HG02610 (cell line): Measurements from ENCODE around the gene PRIMPOL.
"Not testable (repeated sequence)": the region's sequence is repeated elsewhere in the genome, so short reads cannot be mapped to it uniquely, and the experiment has no call there.

Experiments
- ATAC-seq: cut with Tn5 transposase; IDR thresholded peaks from one replicate; pipeline ENCODE4 v1.9.1; 2021; ENCODE audit warnings: mild to moderate bottlenecking, moderate library complexity; ENCODE audit not compliant: unreplicated experiment

Gene PRIMPOL

DNA sequence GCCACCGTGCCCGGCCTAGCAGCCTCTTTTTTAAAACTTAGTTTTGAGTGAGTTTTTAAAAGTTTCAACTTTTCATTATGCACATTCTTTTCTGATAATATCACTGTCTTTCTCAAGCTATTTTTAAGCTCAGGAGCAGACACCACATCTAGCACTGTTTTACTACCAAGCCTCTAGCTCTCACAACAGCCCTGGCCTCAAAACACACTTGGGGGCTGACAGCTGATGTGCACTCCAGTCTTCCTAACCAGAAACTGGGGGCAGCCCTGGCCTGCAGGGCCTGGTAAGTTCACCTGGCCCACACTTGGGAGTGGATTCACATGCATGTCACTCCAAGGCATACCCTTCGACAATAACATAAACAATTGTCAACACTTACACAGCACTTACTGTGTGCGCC is 50.4 kb downstream of the PRIMPOL start:
- ATAC-seq, result no peak

DNA sequence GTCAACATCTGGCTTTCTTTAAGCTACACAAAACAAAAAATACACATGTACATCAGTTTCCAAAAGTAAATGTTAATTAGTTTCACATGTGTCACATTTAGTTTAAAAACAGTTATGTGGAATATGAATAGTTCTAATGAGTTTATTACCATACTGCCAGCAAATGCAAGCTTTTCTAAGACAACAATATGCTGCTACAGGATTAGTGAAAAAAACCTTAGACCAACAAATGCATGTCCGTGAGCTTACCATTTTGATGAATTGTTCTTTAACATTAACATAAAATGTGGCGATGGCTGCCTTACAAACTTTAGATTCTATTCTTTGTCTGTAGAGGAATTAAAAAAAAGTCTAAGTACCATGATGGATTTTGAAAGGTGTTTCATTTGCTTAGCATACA is 52.6 kb downstream of the PRIMPOL start:
- no peak for ATAC-seq

DNA sequence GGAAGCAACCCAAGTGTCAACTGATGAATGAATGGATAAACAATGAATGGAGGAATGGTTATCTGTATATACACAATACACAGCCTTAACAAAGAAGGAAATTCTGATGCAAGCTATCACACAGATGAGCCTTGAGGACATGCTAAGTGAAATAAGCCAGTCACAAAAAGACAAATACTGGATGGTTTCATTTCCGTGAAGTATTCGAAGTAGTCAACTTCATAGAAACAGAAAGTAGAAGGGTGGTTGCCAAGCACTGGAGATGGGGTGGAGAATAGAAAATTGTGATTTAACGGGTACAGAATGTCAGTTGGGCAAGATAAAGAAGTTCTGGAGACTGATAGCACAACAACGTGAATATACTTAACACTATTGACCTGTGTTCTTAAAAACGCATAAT is 56.2 kb downstream of the PRIMPOL start:
- no peak for ATAC-seq

DNA sequence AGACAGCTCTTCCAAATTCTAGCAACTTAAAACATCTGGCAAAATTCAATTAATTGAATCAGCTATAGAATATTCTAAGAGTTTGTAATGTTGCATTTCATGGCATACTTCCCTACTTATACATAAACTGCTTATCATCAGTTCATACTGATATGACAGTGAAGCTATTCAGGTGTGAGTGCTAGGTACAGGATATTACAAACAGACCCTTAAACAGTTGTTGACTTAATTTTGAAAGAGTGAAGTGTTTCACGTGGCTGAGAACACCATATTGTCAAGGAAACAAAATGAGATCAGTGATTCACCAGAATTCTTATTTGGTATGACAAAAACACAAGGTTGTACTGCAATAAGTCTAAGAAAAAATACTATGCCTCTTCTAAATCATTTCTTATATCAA is 56.9 kb downstream of the PRIMPOL start:
- ATAC-seq, result no peak

GRCh38 chr4:184712322-184712721 is 62.8 kb downstream of the PRIMPOL start:
- no peak for ATAC-seq

DNA sequence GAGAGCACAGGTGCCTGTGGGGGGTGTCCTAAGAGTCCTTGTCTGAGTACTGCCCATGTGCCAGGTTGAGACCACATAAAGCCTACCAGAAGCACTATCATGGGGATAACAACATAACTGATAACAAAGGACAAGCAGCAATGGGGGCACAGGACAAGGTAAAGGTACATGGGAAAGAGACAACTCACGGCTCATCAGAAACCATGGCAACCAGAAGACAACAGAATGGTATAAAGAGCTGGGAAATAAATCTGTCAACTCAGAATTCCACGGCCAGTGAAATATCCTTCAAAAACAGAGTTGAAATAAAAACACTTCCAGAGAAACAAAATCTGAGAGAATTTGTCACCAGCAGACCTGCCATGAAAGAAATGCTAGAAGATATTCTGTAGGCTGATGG is 64.3 kb downstream of the PRIMPOL start:
- no peak for ATAC-seq

DNA sequence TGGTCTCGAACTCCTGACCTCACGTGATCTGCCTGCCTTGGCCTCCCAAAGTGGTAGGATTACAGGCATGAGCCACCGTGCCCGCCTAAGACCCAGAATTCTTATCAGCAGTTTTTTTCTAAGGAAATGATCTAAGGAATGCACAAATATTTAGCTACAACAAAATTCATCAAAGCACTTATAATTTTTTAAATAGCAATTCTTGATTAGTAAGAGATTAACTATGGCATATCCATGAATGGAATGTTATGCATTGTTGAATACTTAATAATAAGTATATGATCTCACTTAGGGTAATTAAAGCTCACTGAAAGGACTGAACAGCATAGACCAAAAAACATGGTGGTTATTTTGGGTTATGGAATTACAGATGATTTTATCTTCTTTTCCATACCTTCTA is 66.0 kb downstream of the PRIMPOL start:
- ATAC-seq, result no peak

DNA sequence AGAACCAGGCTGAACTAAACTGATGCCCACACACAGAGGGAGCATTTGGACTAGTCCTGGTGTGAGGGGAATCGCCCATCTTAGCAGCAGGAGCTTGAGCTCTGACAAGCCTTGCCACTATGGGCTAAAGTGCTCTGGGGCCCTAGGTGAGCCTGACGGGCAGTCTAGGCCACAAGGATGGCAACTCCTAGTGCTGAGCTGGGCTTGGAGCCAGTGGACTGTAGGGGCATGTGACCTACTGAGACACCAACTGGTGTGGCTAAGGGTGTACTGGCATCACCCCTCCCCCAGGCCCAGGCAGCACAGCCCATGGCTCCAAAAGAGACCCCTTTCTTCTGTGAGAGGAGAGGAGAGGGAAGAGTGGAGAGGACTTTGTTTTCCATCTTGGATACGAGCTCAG is 69.9 kb downstream of the PRIMPOL start:
- ATAC-seq, result no peak

DNA sequence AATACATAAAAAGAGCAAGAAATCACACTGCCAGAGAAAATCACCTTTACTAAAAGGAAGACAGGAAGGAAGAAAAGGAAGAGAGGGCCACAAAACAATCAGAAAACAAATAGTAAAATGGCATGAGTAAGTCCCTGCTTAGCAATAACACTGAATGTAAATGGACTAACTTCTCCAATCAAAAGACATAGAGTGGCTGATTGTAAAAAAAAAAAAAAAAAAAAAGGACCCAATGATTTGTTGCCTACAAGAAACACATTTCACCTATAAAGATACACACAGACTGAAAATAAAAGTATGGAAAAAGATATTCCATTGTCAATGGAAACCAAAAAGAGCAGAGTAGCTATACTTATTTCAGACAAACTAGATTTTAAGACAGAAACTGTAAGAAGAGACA is 71.7 kb downstream of the PRIMPOL start:
- ATAC-seq, result no peak

DNA sequence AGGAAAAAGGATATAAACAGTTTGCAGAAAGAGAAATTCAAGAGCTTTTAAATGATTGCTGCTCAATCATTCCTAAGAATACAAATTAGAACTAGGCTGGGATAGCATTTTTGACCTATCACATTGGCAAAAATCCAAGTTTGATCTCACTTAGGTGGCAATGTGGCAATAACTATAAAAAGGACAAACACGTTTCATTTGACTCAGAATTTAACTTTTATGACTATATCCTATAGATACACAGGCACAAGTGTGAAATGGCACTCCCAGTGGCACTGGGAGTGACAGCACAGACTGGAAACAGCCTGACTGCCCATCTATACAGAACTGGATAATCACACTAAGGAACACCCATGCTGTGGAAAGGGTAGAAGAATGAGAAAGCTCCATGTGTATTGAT is 73.3 kb downstream of the PRIMPOL start:
- ATAC-seq, result no peak

- ATAC-seq, result no peak
Measured at GRCh38 chr4:184727430-184727829, 77.9 kb downstream of the PRIMPOL start.

DNA sequence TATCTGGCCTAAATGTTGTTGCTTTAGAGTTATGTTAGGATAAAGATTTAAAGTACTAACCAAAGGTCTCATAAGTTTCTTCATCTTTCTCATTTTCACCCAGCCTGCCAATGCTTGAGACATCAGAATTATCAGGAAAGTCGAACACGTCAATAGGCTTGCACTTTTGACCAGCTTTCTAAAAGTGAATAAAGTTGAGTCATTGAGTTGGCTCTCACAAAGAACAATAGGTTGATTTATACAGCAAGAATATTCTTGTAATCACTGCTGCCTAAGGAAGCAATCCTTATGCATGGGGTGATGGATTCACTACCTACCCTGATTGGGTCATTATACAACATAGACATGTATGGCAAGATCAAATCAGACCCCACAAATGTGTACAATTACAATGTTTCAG is 79.3 kb downstream of the PRIMPOL start:
- no peak for ATAC-seq

DNA sequence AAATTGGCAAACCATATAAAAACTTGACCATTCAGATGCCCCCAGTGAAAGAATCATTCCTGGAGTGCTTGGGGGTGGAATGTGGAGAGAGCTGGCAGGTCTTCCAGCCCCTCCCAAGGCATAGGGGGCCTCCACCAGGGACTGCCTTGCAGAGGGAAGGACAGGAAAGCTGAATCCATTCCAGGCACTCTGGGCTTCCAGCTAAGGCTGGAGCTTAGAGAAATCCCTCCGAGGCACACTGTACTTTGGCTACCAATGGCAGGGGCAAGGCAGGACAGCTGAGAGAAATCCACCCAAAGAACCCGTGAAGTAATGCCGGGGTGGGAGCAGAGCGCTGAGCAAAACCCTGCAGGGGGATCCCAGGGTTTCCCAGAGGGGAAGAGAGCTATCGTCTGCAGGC is 80.4 kb downstream of the PRIMPOL start:
- no peak for ATAC-seq

DNA sequence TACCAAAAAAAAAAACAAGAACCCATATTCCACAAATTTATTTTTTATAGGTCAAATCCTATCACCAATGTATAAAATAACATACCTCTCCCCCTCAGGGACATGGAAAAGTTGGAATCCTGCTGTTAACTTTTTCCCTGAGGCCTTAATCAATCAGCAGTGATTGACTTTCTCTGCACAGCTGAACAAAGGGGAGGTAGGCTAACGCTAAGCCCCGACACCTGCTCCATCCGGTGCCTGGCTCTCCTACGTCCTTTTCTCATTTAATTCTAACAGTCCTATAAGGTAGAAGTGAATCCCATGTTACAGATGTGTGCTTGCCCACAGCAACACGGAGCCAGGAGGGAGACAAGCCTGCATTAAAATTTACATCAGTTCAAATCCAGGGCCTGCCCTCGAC is 81.5 kb downstream of the PRIMPOL start:
- ATAC-seq, result no peak

DNA sequence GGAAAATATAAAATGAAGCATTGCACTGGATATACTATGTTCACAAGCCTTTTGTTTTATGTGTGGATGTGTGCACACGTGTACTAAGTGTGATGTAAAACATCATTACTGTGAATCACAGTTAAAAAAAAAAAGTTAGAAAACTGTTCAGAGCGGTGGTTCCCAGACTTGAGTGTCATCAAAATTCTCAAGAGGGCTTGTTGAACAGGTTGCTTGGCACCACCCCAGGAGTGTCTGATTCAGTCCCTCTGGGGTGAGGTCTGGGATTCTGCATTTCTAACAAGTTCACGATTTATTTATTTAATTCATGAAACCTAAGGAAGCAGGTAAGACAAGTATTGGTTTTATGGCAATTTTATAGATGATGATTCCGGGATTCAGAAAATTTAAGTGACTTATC is 82.6 kb downstream of the PRIMPOL start:
- ATAC-seq, result no peak

DNA sequence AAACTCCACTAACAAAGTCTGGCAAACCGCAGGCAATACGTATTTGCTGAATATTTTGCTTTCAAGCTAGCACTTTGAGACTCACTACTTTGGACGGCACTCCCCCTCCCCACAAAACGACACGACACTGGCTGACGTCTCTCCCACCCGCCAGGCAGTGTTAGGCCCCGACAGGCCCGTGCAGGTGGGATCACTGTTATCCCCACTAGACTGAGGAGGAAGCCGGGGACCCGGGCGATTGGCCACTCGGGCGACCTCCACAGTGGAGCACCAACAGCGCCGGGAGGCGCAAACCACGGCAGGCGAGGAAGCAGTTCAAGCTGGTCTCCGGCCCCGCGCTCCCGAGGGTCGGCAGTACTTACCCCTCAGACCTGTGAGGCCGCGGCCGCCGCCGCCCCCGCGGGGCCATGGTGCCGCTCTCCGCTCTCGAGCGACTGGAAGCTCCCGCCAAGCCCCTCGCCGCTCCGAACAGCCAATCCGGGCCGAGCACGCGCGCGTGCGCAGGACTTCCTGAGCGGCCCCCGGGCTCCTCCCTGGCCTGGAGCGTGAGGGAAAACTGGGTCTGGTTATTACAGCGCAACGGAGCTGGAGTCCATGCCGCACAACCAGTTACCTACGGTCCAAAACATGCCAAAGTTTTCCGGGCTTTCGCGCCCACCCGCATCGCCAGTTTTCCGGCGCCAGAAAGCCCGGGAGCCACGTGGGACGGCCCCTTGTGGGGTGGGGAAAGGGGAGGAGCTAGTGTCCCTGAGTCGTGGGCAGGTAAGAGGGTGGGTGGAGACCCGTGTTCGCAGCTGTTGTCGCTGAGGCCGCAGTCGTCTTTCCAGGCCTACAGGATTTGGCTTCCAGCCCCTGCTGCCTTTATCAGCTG is 84.4 kb downstream of the PRIMPOL start, which contains the start of gene CENPU:
CENPU (minus strand) TSS at position 443 of the 871 bp plus-strand sequence; CDS start at position 409, 34 bp downstream.
- ATAC-seq, result peak; percentile 93

DNA sequence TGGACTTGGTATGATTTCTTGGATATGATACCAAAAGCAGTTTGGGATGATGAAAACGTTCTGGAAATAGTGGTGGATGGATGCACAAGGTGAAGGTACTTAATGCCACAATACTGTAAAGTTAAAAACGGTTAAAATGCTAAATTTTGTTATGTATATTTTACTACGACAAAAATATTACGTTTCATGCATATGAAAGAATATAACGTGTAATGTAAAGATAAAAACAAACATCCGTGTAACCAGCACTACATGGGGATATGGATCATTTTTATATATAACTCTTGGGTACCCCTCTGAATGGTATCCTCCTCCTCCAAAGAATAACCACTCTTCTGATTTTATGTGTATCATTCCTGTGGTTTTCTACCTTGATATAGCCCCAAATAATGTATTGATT is 85.2 kb downstream of the PRIMPOL start:
- no peak for ATAC-seq

GRCh38 chr4:184739575-184739974 is 90.0 kb downstream of the PRIMPOL start:
- ATAC-seq, result not testable (repeated sequence)

DNA sequence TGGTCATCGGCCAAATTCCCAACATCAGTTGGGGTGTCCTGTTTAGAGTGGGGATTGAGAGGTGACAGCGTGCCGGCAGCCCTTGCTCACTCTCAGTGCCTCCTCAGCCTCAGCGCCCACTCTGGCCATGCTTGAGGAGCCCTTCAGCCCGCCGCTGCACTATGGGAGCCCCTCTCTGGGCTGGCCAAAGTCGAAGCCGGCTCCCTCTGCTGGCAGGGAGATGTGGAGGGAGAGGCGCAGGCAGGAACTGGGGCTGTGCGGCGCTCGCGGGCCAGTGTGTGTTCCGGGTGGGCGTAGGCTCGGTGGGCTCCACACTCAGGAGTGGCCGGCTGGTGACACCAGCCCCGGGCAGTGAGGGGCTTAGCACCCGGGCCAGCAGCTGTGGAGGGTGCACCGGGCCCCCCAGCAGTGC is 91.4 kb downstream of the PRIMPOL start:
- ATAC-seq, result no peak

- not testable (repeated sequence) for ATAC-seq
Measured at GRCh38 chr4:184741651-184742050, 92.1 kb downstream of the PRIMPOL start.

GRCh38 chr4:184743650-184744049 is 94.1 kb downstream of the PRIMPOL start:
- no peak for ATAC-seq

- no peak for ATAC-seq
Measured at GRCh38 chr4:184744236-184744635, 94.7 kb downstream of the PRIMPOL start.
